ENCODE data around the gene WDR7.

WDR7 gene

DNA sequence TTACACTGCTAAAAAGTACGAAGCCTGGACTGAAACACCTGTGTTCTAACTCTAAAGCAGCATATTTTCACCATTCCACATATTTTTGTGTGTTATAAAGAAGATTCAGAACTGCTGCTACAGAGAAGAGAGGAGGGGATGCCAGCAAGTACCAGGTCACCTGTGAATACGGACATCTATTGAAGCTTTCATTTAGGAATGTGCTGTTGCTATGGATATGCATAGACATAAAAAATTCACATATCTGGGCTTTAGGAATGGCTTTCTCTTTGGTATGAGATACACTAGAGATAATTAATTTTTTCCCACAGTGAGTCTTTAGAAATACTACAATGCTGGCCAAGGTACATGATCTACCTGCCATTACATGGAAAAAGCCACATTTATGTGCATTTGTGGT is 238.5 kb downstream of the WDR7 start:
- H3K4me3 Mint-ChIP-seq, result no peak overlapping the region
- no peak for DNase-seq
- H3K36me3 Mint-ChIP-seq (ENCODE audit: low read depth), result peaks cover 24% of the 10 kb centered on the region
- no peak overlapping the region for H3K27ac Mint-ChIP-seq
- no peaks in the 10 kb centered on the region for H3K4me1 Mint-ChIP-seq (ENCODE audit: low read depth)
- H3K27me3 Mint-ChIP-seq, result no peaks in the 10 kb centered on the region
- H3K9me3 Mint-ChIP-seq, result peaks cover 6% of the 10 kb centered on the region

DNA sequence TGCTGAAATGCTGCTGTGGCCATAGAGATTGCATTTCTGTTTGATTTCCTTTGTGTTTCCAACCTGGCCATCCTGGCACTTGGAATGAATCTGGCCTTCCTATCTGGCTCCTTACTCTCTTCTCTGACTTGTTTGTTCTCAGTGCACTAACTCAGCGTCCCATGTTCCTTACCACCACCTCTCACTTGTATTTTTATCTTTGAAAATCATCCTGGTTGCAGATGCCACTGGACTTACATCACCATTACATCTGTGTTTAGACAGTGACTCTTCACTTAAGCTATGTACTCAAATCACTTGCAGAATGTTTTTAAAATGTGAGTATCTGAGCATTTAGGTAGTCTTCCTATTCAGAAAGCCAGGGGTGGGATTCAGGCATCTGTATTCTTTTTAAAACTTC is 239.5 kb downstream of the WDR7 start:
- DNase-seq, result no peak

DNA sequence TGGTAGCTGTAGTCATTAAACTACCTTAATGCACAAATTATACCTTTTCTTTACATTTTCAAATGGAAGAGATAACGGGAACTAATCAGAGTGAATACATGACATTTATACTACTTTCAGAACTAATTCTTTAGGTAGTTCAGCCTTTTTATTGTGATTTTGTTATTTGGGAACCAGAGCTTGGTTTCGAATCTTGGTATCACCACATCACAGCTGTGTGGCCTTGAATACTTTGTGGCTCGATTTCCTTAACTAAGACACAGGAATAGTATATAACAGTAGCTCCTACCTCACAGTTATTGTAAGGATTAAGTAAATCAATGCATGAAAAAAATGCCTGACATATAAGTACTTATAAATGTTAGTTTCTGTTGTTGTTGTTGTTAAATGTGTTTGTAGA is 240.0 kb downstream of the WDR7 start:
- Mint-ChIP-seq H3K27ac (no peak overlapping the region), H3K36me3 (ENCODE audit: low read depth) (peaks cover 14% of the 10 kb centered on the region), H3K9me3 (no peaks in the 10 kb centered on the region), H3K27me3 (no peaks in the 10 kb centered on the region), H3K4me1 (ENCODE audit: low read depth) (no peaks in the 10 kb centered on the region), H3K4me3 (no peak overlapping the region)
- DNase-seq, result no peak

More for the DNA sequence above, 239.5 kb downstream of the WDR7 start:
- Mint-ChIP-seq H3K27ac (no peak overlapping the region), H3K4me3 (no peak overlapping the region), H3K27me3 (no peaks in the 10 kb centered on the region), H3K9me3 (peaks cover 3% of the 10 kb centered on the region), H3K36me3 (ENCODE audit: low read depth) (peaks cover 17% of the 10 kb centered on the region), H3K4me1 (ENCODE audit: low read depth) (no peaks in the 10 kb centered on the region)

DNA sequence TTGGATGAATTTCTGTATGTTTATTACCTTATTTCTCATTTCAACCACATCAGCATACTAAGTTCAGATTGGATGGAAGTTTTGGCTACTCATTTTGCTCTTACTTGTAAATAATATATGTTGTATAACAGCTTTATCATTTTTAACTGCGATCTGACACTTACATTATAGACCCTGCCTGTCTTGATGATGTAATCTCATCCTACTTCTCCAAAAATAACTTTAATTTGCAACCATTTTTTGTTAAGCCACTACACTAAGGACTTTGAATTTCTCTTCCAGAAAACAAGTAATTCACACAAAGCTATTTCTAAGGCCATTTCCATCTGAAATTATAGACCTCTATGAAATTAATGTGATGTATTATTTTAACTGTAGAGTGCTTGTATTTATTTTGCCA is 240.7 kb downstream of the WDR7 start:
- Mint-ChIP-seq H3K4me3 (no peak overlapping the region), H3K4me1 (ENCODE audit: low read depth) (no peaks in the 10 kb centered on the region), H3K9me3 (no peaks in the 10 kb centered on the region), H3K27ac (no peak overlapping the region), H3K36me3 (ENCODE audit: low read depth) (peaks cover 13% of the 10 kb centered on the region), H3K27me3 (no peaks in the 10 kb centered on the region)
- DNase-seq, result no peak

DNA sequence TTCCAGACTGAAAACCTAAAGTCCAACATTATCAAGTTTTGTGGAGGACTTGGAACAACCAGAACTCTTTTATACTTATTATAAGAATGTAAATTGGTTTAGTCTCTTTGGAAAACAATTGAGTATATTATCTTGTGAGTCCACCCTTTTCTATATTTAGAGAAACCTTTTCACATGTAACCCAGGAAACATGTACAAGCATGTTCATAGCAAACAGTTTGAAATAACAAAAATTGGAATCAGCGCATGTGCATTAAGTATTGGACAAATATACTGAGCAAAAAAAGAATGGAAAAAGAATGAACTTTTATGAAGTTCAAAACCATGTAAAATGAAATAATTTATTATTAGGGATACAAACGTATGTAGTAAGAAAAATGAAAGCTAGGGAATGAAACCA is 246.0 kb downstream of the WDR7 start:
- H3K9me3 Mint-ChIP-seq, result no peaks in the 10 kb centered on the region
- DNase-seq, result no peak
- no peak overlapping the region for H3K4me3 Mint-ChIP-seq
- no peaks in the 10 kb centered on the region for H3K27me3 Mint-ChIP-seq
- H3K36me3 Mint-ChIP-seq (ENCODE audit: low read depth), result peaks cover 2% of the 10 kb centered on the region
- H3K27ac Mint-ChIP-seq, result no peak overlapping the region
- peaks cover 15% of the 10 kb centered on the region for H3K4me1 Mint-ChIP-seq (ENCODE audit: low read depth)

DNA sequence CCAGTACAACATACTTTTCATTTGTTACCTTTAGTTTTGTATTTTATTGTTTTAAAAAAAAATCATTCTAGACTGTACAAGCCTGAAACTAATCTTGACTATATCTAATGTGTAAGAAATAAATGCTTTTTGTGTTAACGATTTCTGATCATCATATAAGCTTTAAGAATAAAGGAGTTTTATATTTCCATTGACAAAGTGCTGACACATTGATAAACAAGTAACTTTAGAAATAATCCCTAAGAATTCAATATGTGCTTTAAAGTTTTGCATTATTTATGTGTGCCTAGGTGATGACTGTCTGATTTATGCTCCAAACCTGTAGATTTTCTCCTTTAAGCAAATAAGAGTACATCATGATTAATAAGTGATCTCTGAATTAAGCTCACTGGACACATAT is 248.5 kb downstream of the WDR7 start:
- no peak overlapping the region for H3K4me3 Mint-ChIP-seq
- no peaks in the 10 kb centered on the region for H3K27me3 Mint-ChIP-seq
- no peak for DNase-seq
- H3K27ac Mint-ChIP-seq, result no peak overlapping the region
- H3K36me3 Mint-ChIP-seq (ENCODE audit: low read depth), result peaks cover 2% of the 10 kb centered on the region
- H3K9me3 Mint-ChIP-seq, result no peaks in the 10 kb centered on the region
- peaks cover 20% of the 10 kb centered on the region for H3K4me1 Mint-ChIP-seq (ENCODE audit: low read depth)

DNA sequence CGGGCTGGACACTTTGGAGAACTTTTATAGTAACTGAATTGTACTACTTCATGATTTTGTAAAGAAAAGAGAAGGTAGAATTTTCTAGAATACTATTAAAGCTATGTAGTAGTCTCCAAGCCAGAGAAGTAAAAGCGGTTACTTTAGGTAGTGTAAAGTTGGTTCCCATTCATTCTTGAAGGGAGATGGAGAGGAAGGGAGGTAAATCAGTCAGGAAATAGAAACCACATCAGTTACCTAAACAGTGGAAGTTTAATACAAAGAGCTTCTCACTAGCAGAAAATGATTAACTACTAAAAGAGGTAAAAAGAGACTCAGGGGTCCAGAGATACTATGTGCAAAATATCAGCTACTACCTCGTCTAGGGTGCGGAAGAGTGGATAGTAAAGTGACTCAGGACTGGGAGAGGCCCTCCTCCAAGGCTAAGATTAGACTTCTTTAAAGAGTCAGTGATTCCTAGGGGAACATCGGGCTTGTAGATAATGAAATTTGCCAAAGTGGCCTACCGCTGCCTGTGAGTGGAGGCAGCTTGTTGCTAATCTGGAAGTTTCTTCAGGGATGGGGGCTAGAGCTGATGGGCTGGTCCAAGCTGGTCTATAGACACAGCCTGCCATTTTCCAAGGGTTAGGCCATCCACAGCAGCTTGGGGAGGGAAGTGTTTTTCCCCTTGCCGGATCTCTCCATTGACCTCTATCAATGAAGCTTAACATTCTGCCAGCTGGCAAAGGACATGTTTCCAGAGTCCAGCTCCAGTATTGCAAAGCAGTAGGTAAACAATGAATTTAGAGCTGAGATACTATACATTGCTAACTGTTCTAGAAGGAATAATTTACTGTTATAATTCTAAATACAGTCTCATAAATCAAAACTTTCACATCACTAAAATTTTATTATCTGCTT is 249.3 kb downstream of the WDR7 start:
- Mint-ChIP-seq H3K27me3 (no peaks in the 10 kb centered on the region), H3K9me3 (no peaks in the 10 kb centered on the region), H3K4me1 (ENCODE audit: low read depth) (peaks cover 20% of the 10 kb centered on the region), H3K4me3 (no peak overlapping the region), H3K36me3 (ENCODE audit: low read depth) (peaks cover 4% of the 10 kb centered on the region), H3K27ac (no peak overlapping the region)
- no peak for DNase-seq

DNA sequence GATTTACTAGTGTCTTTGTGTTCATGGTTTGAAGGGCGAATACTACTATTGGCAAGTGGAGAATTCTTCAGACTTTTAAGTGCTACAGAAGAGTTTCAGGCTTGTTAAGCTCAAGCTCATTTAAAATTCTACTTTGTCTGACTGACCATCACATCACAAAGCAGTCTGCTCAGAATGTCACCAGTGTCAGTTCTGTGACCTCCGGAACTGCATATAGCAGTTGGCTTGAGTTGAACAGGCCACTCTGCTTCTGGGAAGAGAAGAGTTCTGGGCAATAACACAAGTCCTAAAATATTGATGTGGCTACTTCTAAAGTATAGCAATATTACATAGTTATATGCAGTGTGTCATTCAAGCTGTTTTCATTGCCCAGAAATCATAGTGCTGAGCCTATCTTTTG is 250.8 kb downstream of the WDR7 start:
- Mint-ChIP-seq H3K36me3 (ENCODE audit: low read depth) (peaks cover 8% of the 10 kb centered on the region), H3K27ac (no peak overlapping the region), H3K9me3 (no peaks in the 10 kb centered on the region), H3K4me3 (no peak overlapping the region), H3K27me3 (no peaks in the 10 kb centered on the region), H3K4me1 (ENCODE audit: low read depth) (peaks cover 20% of the 10 kb centered on the region)
- no peak for DNase-seq

DNA sequence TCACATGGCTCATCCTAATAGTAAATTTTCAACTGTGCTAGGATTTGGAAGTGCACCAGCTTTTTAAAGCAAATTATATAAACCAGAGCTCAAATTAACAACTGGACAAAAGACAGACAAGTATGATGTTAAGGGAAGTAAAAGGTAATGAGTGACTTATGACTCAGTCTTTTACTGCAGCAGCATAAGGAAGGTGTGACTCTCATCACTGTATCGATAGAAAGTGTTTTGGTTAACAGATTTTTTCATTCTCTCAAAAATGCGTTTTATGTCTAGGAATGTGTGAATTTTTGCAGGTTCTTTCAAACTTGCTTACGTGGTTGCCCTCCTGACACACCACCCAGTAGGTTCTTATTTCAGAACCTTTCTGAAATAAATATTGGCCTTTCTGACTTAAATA is 251.5 kb downstream of the WDR7 start:
- Mint-ChIP-seq H3K36me3 (ENCODE audit: low read depth) (peaks cover 10% of the 10 kb centered on the region), H3K4me1 (ENCODE audit: low read depth) (peaks cover 20% of the 10 kb centered on the region), H3K27me3 (no peaks in the 10 kb centered on the region), H3K4me3 (no peak overlapping the region), H3K9me3 (no peaks in the 10 kb centered on the region), H3K27ac (no peak overlapping the region)
- DNase-seq, result no peak

DNA sequence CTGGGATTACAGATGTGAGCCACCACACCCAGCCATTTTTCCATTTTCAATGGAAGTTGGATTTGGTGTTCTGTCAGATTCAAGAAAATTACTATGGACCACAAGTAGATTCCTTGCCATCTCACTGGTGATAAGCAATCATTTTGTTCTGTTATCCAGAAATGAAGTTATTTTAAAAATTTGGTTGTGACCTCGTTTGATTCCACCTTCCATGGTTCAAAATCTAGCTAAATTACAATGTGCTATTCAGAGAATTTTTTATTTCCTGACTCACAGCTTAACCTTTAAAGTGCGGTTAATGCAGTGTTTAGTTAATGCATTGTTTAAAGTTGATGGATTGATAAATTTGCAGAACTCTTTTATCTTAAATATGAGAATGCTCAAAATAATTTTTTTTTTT is 252.5 kb downstream of the WDR7 start:
- Mint-ChIP-seq H3K9me3 (no peaks in the 10 kb centered on the region), H3K27ac (no peak overlapping the region), H3K4me3 (no peak overlapping the region), H3K36me3 (ENCODE audit: low read depth) (peaks cover 10% of the 10 kb centered on the region), H3K4me1 (ENCODE audit: low read depth) (peaks cover 18% of the 10 kb centered on the region), H3K27me3 (no peaks in the 10 kb centered on the region)
- DNase-seq, result no peak

DNA sequence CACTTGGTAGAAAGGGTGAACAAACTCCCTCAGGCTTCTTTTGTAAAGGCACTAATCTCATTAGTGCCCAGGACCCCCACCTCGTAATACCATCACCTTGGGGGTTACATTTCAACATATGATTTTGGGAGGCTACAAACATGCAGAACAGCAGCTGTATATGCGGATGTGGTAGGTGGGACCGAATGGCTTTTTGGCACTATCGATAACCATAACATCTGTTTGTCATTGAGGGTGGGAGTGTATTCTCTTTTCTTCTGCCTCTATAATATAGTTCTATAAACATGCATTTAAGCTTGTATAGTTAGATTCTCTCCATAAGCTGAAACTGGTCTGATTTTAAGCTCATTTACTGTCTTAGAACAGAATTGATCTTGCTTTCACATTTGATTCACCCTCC is 256.6 kb downstream of the WDR7 start:
- no peaks in the 10 kb centered on the region for H3K27me3 Mint-ChIP-seq
- no peak for DNase-seq
- peaks cover 9% of the 10 kb centered on the region for H3K4me1 Mint-ChIP-seq (ENCODE audit: low read depth)
- H3K9me3 Mint-ChIP-seq, result no peaks in the 10 kb centered on the region
- no peak overlapping the region for H3K27ac Mint-ChIP-seq
- H3K4me3 Mint-ChIP-seq, result no peak overlapping the region
- peaks cover 18% of the 10 kb centered on the region for H3K36me3 Mint-ChIP-seq (ENCODE audit: low read depth)

DNA sequence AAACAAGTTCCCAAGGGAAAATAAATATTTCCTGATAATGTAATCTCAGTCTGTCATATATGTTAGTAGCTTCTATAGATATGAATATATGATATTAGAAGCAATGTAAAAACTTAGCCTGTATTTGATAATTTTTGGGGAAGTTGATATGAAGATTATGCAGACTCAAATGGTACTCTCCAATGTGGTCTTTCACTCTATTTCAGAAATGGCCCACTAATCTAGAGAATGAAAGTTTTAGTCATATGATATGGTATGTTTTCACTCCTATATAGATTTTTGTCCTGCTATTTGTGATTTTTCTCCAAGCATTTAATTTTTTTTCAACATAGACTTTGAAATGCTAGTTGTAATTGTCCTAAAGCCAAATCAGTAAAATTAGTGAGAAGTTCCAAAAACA is 259.1 kb downstream of the WDR7 start:
- H3K27me3 Mint-ChIP-seq, result no peaks in the 10 kb centered on the region
- no peak for DNase-seq

DNA sequence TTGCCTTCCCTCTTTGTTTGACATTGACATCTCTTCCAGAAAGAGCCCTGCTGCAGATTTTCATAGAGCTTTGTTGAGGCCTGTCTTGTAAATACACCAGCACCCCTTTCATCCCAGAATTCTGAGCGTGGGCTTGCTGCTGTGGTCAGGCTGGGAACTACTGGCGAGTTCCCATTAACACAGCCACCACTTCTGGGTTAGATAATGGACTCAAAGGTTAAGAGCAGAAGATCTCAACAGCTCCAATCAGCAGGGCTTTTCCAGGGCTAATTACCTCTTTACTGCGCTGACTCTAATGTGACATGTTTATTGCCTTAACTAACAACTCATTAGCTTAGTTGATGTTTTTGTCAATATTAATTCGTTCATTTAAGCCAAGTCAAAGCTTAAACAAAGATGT is 259.8 kb downstream of the WDR7 start:
- Mint-ChIP-seq H3K4me3 (no peak overlapping the region), H3K27ac (no peak overlapping the region), H3K27me3 (no peaks in the 10 kb centered on the region), H3K9me3 (no peaks in the 10 kb centered on the region), H3K36me3 (ENCODE audit: low read depth) (peaks cover 22% of the 10 kb centered on the region), H3K4me1 (ENCODE audit: low read depth) (peaks cover 7% of the 10 kb centered on the region)
- DNase-seq, result no peak

More for the DNA sequence above, 259.1 kb downstream of the WDR7 start:
- Mint-ChIP-seq H3K27ac (no peak overlapping the region), H3K9me3 (no peaks in the 10 kb centered on the region), H3K4me3 (no peak overlapping the region), H3K4me1 (ENCODE audit: low read depth) (peaks cover 7% of the 10 kb centered on the region), H3K36me3 (ENCODE audit: low read depth) (peaks cover 21% of the 10 kb centered on the region)

DNA sequence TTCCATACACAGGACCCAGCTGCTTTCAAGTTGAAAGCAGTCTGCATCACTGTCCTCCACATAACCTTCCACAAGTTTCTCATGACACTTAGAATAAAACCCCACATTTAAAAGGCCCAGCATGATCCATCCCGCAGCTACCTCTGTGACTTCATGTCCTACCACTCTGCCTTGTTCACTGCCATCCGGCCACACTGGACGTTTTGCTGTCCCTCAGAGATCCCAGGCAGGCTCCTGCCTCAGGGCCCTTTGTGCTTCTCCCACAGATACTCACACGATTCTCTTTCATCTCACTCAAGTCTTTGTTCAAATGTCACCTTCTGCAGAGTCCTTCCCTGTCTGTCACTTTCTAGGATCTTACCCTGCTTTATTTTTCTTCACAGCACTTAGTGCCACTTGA is 262.8 kb downstream of the WDR7 start:
- no peak overlapping the region for H3K4me3 Mint-ChIP-seq
- peaks cover 7% of the 10 kb centered on the region for H3K4me1 Mint-ChIP-seq (ENCODE audit: low read depth)
- no peak overlapping the region for H3K27ac Mint-ChIP-seq
- H3K9me3 Mint-ChIP-seq, result no peaks in the 10 kb centered on the region
- no peak for DNase-seq
- peaks cover 17% of the 10 kb centered on the region for H3K36me3 Mint-ChIP-seq (ENCODE audit: low read depth)
- no peaks in the 10 kb centered on the region for H3K27me3 Mint-ChIP-seq

DNA sequence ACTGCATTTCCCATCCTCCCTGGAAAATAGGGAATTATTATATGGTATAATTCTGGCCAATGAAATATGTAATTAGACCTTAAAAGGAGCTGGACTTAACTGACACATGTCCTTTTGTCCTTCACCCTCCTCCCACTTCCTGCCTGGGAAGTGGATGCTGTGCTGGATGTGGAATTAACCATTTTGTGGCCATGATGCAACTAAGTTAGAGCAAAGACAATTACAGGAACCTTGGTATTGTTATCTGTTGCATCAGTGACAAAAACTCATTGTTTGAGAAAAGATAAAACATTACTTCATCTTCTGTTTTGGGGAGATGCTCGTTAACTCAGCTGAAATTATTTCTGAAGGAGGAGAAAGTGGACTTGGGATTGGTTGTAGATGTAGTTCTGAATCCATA is 268.0 kb downstream of the WDR7 start:
- peaks cover 5% of the 10 kb centered on the region for H3K36me3 Mint-ChIP-seq (ENCODE audit: low read depth)
- no peaks in the 10 kb centered on the region for H3K9me3 Mint-ChIP-seq
- no peak overlapping the region for H3K4me3 Mint-ChIP-seq
- DNase-seq, result no peak
- H3K27ac Mint-ChIP-seq, result no peak overlapping the region
- no peaks in the 10 kb centered on the region for H3K27me3 Mint-ChIP-seq
- peaks cover 10% of the 10 kb centered on the region for H3K4me1 Mint-ChIP-seq (ENCODE audit: low read depth)
